H1 (cell line): ENCODE data around the gene PIGS. TPM values are rescaled to one million over a fixed set of nuclear protein-coding genes. Genes with fewer than 3 reads are reported as not detected.

Source experiments
- CTCF ChIA-PET: fragments of 300-600 bp; sonication (Branson Sonifier 250); formaldehyde crosslinking; loops from one replicate; lab custom pipeline; 2021; ENCODE audit not compliant: partially characterized antibody; lab: Charles Lee
- POLR2A ChIA-PET: fragments of 300-600 bp; sonication (Branson Sonifier 250); formaldehyde crosslinking; loops from one replicate; lab custom pipeline; 2021; ENCODE audit warnings: inconsistent platforms; ENCODE audit not compliant: partially characterized antibody; lab: Charles Lee
- DNase-seq, 2 experiments: peaks; one replicate each; pipeline versions ENCODE4 v3.0.0 to v3.0.0-alpha.2; 2010 to 2022; ENCODE audit warnings: low spot score in 2 of 2, low read depth in 1 of 2, mixed read lengths in 1 of 2
- FAIRE-seq: peaks from 2 replicates; lab custom pipeline; 2011; peaks lifted over from hg19 to GRCh38; lab: Jason Lieb, UNC
- H2AFZ ChIP-seq: 2 replicates; pipeline ENCODE4 v1.8.1; 2012; ENCODE audit warnings: low read length, inconsistent platforms
- H2AK5ac ChIP-seq: 2 replicates; pipeline ENCODE4 v1.6.1; 2013; ENCODE audit warnings: low read depth, low read length
- H2BK120ac ChIP-seq: replicated peaks from 2 replicates; pipeline ENCODE3; 2013; ENCODE audit warnings: low read depth, low read length, inconsistent platforms
- H2BK12ac ChIP-seq: 2 replicates; pipeline ENCODE4 v1.6.1; 2013; ENCODE audit warnings: low read depth, low read length
- H2BK15ac ChIP-seq: 2 replicates; pipeline ENCODE4 v1.6.1; 2013; ENCODE audit warnings: low read length
- H2BK20ac ChIP-seq: 2 replicates; pipeline ENCODE4 v1.6.1; 2013; ENCODE audit warnings: low read length
- H2BK5ac ChIP-seq: 2 replicates; pipeline ENCODE4 v1.6.1; 2013; ENCODE audit warnings: low read depth, low read length
- H3K14ac ChIP-seq: 2 replicates; pipeline ENCODE4 v1.6.1; 2013; ENCODE audit warnings: inconsistent platforms; ENCODE audit not compliant: insufficient read length
- H3K18ac ChIP-seq: 2 replicates; pipeline ENCODE4 v1.6.1; 2013; ENCODE audit warnings: low read length; ENCODE audit errors: extremely low read depth
- H3K23ac ChIP-seq: 2 replicates; pipeline ENCODE4 v1.6.1; 2013; ENCODE audit warnings: inconsistent platforms; ENCODE audit not compliant: insufficient read length
- H3K23me2 ChIP-seq: 2 replicates; pipeline ENCODE4 v1.6.1; 2013; ENCODE audit warnings: low read depth, low read length
- H3K27ac ChIP-seq: 2 replicates; pipeline ENCODE4 v1.6.1; 2011; ENCODE audit warnings: low read depth, low read length, inconsistent platforms
- H3K27me3 ChIP-seq, 4 experiments: replicated peaks in 1 of 4; 1 replicate in 1 of 4; 2 replicates in 3 of 4; pipeline versions ENCODE4 v1.6.1 to v1.8.1; 2011 to 2013; ENCODE audit warnings: low read length in 3 of 4, mild to moderate bottlenecking in 3 of 4, inconsistent platforms in 2 of 4, mixed read lengths in 2 of 4, moderate library complexity in 1 of 4; ENCODE audit not compliant: control insufficient read depth in 3 of 4, insufficient read depth in 3 of 4; ENCODE audit errors: extremely low read depth in 1 of 4
- H3K36me3 ChIP-seq, 4 experiments: 2 replicates each; pipeline versions ENCODE4 v1.6.1 to v1.8.1; 2011 to 2013; ENCODE audit warnings: mild to moderate bottlenecking in 4 of 4, low read length in 3 of 4, moderate library complexity in 2 of 4, control low read depth in 1 of 4, inconsistent platforms in 1 of 4; ENCODE audit not compliant: insufficient read depth in 4 of 4, control insufficient read depth in 2 of 4
- H3K4ac ChIP-seq: replicated peaks from 2 replicates; pipeline ENCODE3; 2013; ENCODE audit warnings: low read length, low read depth, mixed read lengths, inconsistent platforms; ENCODE audit not compliant: insufficient read length
- H3K4me1 ChIP-seq, 4 experiments: replicated peaks in 1 of 4; 1 replicate in 1 of 4; 2 replicates in 3 of 4; pipeline versions ENCODE4 v1.6.1 to v1.8.1; 2011 to 2013; ENCODE audit warnings: low read length in 3 of 4, inconsistent platforms in 2 of 4, mixed read lengths in 1 of 4; ENCODE audit not compliant: insufficient read depth in 4 of 4, control insufficient read depth in 3 of 4
- H3K4me2 ChIP-seq, 2 experiments: 2 replicates each; pipeline versions ENCODE4 v1.6.1 to v1.8.1; 2011 to 2013; ENCODE audit warnings: low read depth in 2 of 2, low read length in 2 of 2, control low read depth in 1 of 2, inconsistent platforms in 1 of 2, mild to moderate bottlenecking in 1 of 2; ENCODE audit not compliant: insufficient read depth in 1 of 2
- H3K4me3 ChIP-seq, 4 experiments: fragments of 200-600, 300-600 bp in 1 of 4; sonication (generic), shearing (Covaris generic), sonication (Bioruptor Twin) in 1 of 4; 2 replicates each; pipeline versions ENCODE4 v1.5.1 to v1.8.1; 2011 to 2016; ENCODE audit warnings: low read length in 4 of 4, low read depth in 3 of 4, control low read depth in 2 of 4, inconsistent platforms in 2 of 4, mild to moderate bottlenecking in 2 of 4, mixed read lengths in 1 of 4, moderate library complexity in 1 of 4; ENCODE audit not compliant: insufficient read depth in 2 of 4; ENCODE audit errors: extremely low read depth in 1 of 4
- H3K56ac ChIP-seq: replicated peaks from 2 replicates; pipeline ENCODE3; 2013; ENCODE audit warnings: low read depth, mild to moderate bottlenecking, mixed read lengths, low read length, inconsistent platforms; ENCODE audit not compliant: insufficient read length
- H3K79me1 ChIP-seq: 2 replicates; pipeline ENCODE4 v1.6.1; 2013; ENCODE audit warnings: low read depth, low read length, control low read depth
- H3K79me2 ChIP-seq, 2 experiments: 2 replicates each; pipeline versions ENCODE4 v1.6.1 to v1.8.1; 2012 to 2013; ENCODE audit warnings: low read length in 2 of 2, mild to moderate bottlenecking in 2 of 2, inconsistent platforms in 1 of 2; ENCODE audit not compliant: insufficient read depth in 2 of 2, control insufficient read depth in 1 of 2
- H3K9ac ChIP-seq, 4 experiments: replicated peaks in 1 of 4; 1 replicate in 1 of 4; 2 replicates in 3 of 4; pipeline versions ENCODE4 v1.6.1 to v1.8.1; 2011 to 2013; ENCODE audit warnings: low read depth in 3 of 4, low read length in 3 of 4, control low read depth in 2 of 4, mild to moderate bottlenecking in 2 of 4, moderate library complexity in 2 of 4, inconsistent platforms in 1 of 4; ENCODE audit errors: extremely low read depth in 1 of 4
- H3K9me3 ChIP-seq, 2 experiments: 2 replicates each; pipeline versions ENCODE4 v1.6.1 to v1.8.1; 2012 to 2013; ENCODE audit warnings: mild to moderate bottlenecking in 2 of 2, moderate library complexity in 2 of 2, control low read depth in 1 of 2, inconsistent platforms in 1 of 2, low read depth in 1 of 2, low read length in 1 of 2, mixed read lengths in 1 of 2; ENCODE audit not compliant: insufficient read depth in 2 of 2
- H4K20me1 ChIP-seq, 2 experiments: replicated peaks in 1 of 2; 2 replicates each; pipeline versions ENCODE3 to v1.8.1; 2011 to 2013; ENCODE audit warnings: inconsistent platforms in 2 of 2, low read length in 2 of 2, mild to moderate bottlenecking in 1 of 2; ENCODE audit not compliant: insufficient read depth in 2 of 2, control insufficient read depth in 1 of 2
- H4K5ac ChIP-seq: 2 replicates; pipeline ENCODE4 v1.6.1; 2013; ENCODE audit warnings: low read length, low read depth, mixed read lengths, inconsistent platforms; ENCODE audit not compliant: insufficient read length
- H4K8ac ChIP-seq: 2 replicates; pipeline ENCODE4 v1.8.0; 2013; ENCODE audit warnings: mild to moderate bottlenecking, moderate library complexity, low read length, inconsistent platforms; ENCODE audit not compliant: insufficient read depth; ENCODE audit errors: extremely low read depth
- H4K91ac ChIP-seq: replicated peaks from 2 replicates; pipeline ENCODE3; 2013; ENCODE audit warnings: low read length, mixed read lengths, inconsistent platforms; ENCODE audit not compliant: insufficient read length
- CHD2 ChIP-seq: IDR thresholded peaks from 2 replicates; pipeline ENCODE4 v1.6.1; 2012; ENCODE audit warnings: low read length, improper control_type of control experiment
- RNF2 ChIP-seq: fragments of 200-900, 300-1000 bp; sonication (generic); IDR thresholded peaks from 2 replicates; pipeline ENCODE4 v1.7.1; 2016; ENCODE audit warnings: borderline replicate concordance, low read depth, mild to moderate bottlenecking, antibody characterized with exemption, low read length; ENCODE audit not compliant: poor library complexity, severe bottlenecking; ENCODE audit errors: missing control alignments
- SP1 ChIP-seq: IDR thresholded peaks from 2 replicates; pipeline ENCODE4 v1.6.1; 2011; ENCODE audit warnings: low read depth, low read length
- WGBS, 2 experiments: shearing (Covaris generic) in 1 of 2; methylation state at CpG; one replicate each; pipeline versions ENCODE4 v1.1.6 to v1.1.7; 2013 to 2015; ENCODE audit warnings: low lambda C conversion rate in 2 of 2, mixed read lengths in 2 of 2, inconsistent platforms in 1 of 2, low coverage in 1 of 2, missing lambda C conversion rate in 1 of 2; ENCODE audit not compliant: insufficient replicate concordance in 2 of 2, insufficient coverage in 1 of 2, insufficient read length in 1 of 2; ENCODE audit errors: extremely low coverage in 1 of 2, missing lambda C conversion rate in 1 of 2; 5-methylcytosine and 5-hydroxymethylcytosine counted together
- polyA plus RNA-seq, 7 experiments: library from polyadenylated mRNA; depleted of rRNA in 3 of 7; stranded (reverse) in 5 of 7; unstranded in 2 of 7; fragments of >200 nt in 5 of 7; fragments of 200-250 nt in 2 of 7; gene quantifications; 1 replicate in 5 of 7; 2 replicates in 1 of 7; 4 replicates in 1 of 7; pipeline versions ENCODE4 v1.2.1 to v1.2.3, GENCODE V29; 2011 to 2013; ENCODE audit warnings: missing spikeins in 2 of 7, mixed read lengths in 2 of 7
- total RNA-seq: library from RNA; stranded (reverse); fragmentation: NEBNext Ultra II Directional; extraction: Animal tissue kit (Norgen Biotek cat#: 25700); gene quantifications from 2 replicates; pipeline ENCODE4 v1.2.1, GENCODE V29; 2021

PIGS gene
- total and polyA plus RNA-seq, 2 of the 8 experiments (the other 6 are each of a cell fraction or from before 2014, with no cell fraction given), result 44.3 to 50.6 TPM

- Histone ChIP-seq H2BK12ac (no peak overlapping the region), H2BK20ac (no peak overlapping the region), H3K4ac (no peak overlapping the region), H4K20me1 (no peaks in the 10 kb centered on the region), H3K36me3 (no peaks in the 10 kb centered on the region), H2BK5ac (no peak overlapping the region), H3K23me2 (no peaks in the 10 kb centered on the region), H2AFZ (no peak overlapping the region), H3K79me2 (no peaks in the 10 kb centered on the region), H3K14ac (no peak overlapping the region), H3K4me1 (peaks cover 0 to 5% (median 0%) of the 10 kb centered on the region in 4 experiments; a peak in 2 of 7 replicates), H4K8ac (peak overlapping the region; percentile 60), H4K91ac (no peak overlapping the region), H2BK15ac (no peak overlapping the region), H3K9ac (no peak overlapping the region), H3K79me1 (no peaks in the 10 kb centered on the region), H3K9me3 (no peaks in the 10 kb centered on the region), H2AK5ac (no peak overlapping the region), H3K18ac (no peak overlapping the region), H3K23ac (no peak overlapping the region), H2BK120ac (no peak overlapping the region), H4K5ac (no peak overlapping the region), H3K27me3 (no peaks in the 10 kb centered on the region), H3K27ac (no peak overlapping the region), H3K56ac (no peak overlapping the region), H3K4me2 (no peak overlapping the region), H3K4me3 (no peak overlapping the region)
- no peak for FAIRE-seq
- 79% methylated on average over 7 of the region's 7 CpGs; no CpG with 5 or more reads in 1 of the 2 experiments for WGBS, 2 experiments
- ChIA-PET POLR2A (interaction anchor here (1.2 to 1.3 kb wide), 2 partner anchors 12 to 22 kb away, joined by 3 read pairs; no protein-coding TSS in a partner anchor), CTCF (interaction anchor here (0.5 to 5.9 kb wide), 9 partner anchors 8 to 116 kb away, joined by 3 to 45 read pairs (median 4); no protein-coding TSS in a partner anchor)
- no peak for TF ChIP-seq SP1
- no peak for TF ChIP-seq RNF2
- TF ChIP-seq CHD2, result no peak
- no peak for DNase-seq
These were observed 39.0 kb downstream of the PIGS start for GRCh38 chr17:28532050-28532960.
